Measurements from ENCODE around the gene DTNA. TPM values are rescaled to one million over a fixed set of nuclear protein-coding genes. Genes with fewer than 3 reads are reported as not detected.

DTNA gene
- polyA plus RNA-seq, 1 donor = 12.3 TPM

DNA sequence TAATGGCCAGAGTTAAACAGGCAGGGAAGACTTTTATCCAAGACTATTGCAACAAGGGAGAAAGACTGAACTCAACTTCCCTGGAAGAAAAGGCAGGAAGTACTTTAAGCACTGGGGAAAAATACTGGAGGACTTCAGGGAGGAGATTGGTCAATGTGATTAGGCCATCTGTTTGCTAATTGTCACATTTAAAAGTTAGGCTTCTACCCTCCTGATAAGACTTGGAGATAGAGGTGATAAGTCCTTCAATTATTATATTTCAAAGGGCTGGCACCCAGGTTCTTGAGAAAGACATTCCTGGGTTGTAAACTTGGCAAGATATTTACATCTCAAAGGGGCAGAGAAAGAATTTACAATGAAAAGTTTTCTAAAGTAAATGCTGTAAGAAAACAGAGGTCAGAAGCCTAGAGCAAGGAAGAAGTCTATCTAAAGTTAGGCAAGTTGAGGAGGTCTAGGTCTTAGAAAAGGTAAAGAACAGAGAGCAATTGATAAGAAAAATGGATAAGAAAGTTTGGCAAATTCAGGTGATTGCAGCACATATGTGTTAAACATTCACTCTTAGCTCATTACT lies 48.4 kb downstream of the DTNA start:
- H3K4me1 ChIP-seq (ENCODE audit: control insufficient read depth, insufficient read depth, low read length) = peaks cover 21% of the 10 kb centered on the region
- peak overlapping the region; percentile 2 for H3K27ac ChIP-seq (ENCODE audit: low read length)
- peak; percentile 17 to 63 for DNase-seq
- no peaks in the 10 kb centered on the region for H3K27me3 ChIP-seq (ENCODE audit: control insufficient read depth, insufficient read depth, low read length)
- no peaks in the 10 kb centered on the region for H3K9me3 ChIP-seq (ENCODE audit: control insufficient read depth, low read depth, low read length)
- H3K36me3 ChIP-seq (ENCODE audit: control insufficient read depth, insufficient read depth, low read length) = no peaks in the 10 kb centered on the region
- no peak overlapping the region for H3K4me3 ChIP-seq (ENCODE audit: low read length)

GRCh38 chr18:34760444-34760843 lies 50.3 kb downstream of the DTNA start:
- peaks cover 21% of the 10 kb centered on the region for H3K4me1 ChIP-seq (ENCODE audit: control insufficient read depth, insufficient read depth, low read length)
- WGBS (ENCODE audit: insufficient coverage, low lambda C conversion rate) = 100% methylated on average over 1 of the region's 4 CpGs
- no peak overlapping the region for H3K4me3 ChIP-seq (ENCODE audit: low read length)
- H3K27ac ChIP-seq (ENCODE audit: low read length) = no peak overlapping the region
- no peaks in the 10 kb centered on the region for H3K36me3 ChIP-seq (ENCODE audit: control insufficient read depth, insufficient read depth, low read length)
- no peak for DNase-seq
- H3K9me3 ChIP-seq (ENCODE audit: control insufficient read depth, low read depth, low read length) = no peaks in the 10 kb centered on the region
- no peaks in the 10 kb centered on the region for H3K27me3 ChIP-seq (ENCODE audit: control insufficient read depth, insufficient read depth, low read length)

DNA sequence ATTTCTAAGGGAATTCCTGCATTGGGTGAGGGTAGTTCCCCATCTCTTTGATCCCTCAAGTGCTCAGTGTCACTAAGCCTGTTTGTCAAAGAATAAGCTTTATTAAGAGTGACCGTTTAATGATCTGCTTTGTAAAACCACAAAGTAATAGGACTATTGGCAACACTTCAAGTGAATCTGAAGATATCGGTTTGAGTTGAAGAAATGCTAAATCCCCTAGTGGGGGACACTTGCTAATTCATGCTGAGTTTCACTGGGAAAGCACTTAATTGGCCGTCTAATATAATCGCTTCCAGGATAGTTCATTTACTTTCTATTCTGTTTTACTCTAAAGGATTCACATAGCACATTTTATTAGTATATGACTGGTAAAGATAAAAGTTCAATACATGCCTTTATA lies 54.4 kb downstream of the DTNA start:
- no peak overlapping the region for H3K4me3 ChIP-seq (ENCODE audit: low read length)
- H3K27ac ChIP-seq (ENCODE audit: low read length) = no peak overlapping the region
- no CpG with 5 or more reads among the region's 4 CpGs for WGBS (ENCODE audit: insufficient coverage, low lambda C conversion rate)
- no peak for DNase-seq
- no peaks in the 10 kb centered on the region for H3K27me3 ChIP-seq (ENCODE audit: control insufficient read depth, insufficient read depth, low read length)
- no peaks in the 10 kb centered on the region for H3K36me3 ChIP-seq (ENCODE audit: control insufficient read depth, insufficient read depth, low read length)
- H3K9me3 ChIP-seq (ENCODE audit: control insufficient read depth, low read depth, low read length) = no peaks in the 10 kb centered on the region
- peaks cover 6% of the 10 kb centered on the region for H3K4me1 ChIP-seq (ENCODE audit: control insufficient read depth, insufficient read depth, low read length)

DNA sequence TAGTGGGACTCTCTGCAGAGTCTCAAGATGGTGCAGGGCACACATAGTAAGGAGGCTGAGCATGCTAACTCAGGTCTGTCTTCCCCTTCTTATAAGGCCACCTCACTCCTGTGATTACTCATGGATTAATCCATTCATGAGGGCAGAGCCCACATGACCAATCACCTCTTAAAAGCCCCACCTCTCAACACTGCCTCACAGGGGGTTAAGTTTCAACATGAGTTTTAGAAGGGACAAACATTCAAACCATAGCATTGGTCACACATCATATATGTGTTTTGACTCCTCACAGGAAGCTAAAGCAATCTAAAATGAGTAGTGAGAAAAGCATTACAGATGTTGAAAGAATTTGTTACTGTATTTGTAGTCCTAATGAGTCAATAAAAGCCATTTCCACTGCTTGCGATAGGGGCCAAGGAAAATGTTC lies 57.5 kb downstream of the DTNA start:
- DNase-seq = no peak
- Histone ChIP-seq H3K9me3 (ENCODE audit: control insufficient read depth, low read depth, low read length) (no peaks in the 10 kb centered on the region), H3K4me1 (ENCODE audit: control insufficient read depth, insufficient read depth, low read length) (no peaks in the 10 kb centered on the region), H3K4me3 (ENCODE audit: low read length) (no peak overlapping the region), H3K27me3 (ENCODE audit: control insufficient read depth, insufficient read depth, low read length) (no peaks in the 10 kb centered on the region), H3K36me3 (ENCODE audit: control insufficient read depth, insufficient read depth, low read length) (no peaks in the 10 kb centered on the region), H3K27ac (ENCODE audit: low read length) (no peak overlapping the region)
- WGBS (ENCODE audit: insufficient coverage, low lambda C conversion rate) = no CpG with 5 or more reads among the region's 1 CpG

GRCh38 chr18:34771958-34772357 lies 61.9 kb downstream of the DTNA start:
- Histone ChIP-seq H3K27ac (ENCODE audit: low read length) (no peak overlapping the region), H3K9me3 (ENCODE audit: control insufficient read depth, low read depth, low read length) (no peaks in the 10 kb centered on the region), H3K36me3 (ENCODE audit: control insufficient read depth, insufficient read depth, low read length) (no peaks in the 10 kb centered on the region), H3K4me1 (ENCODE audit: control insufficient read depth, insufficient read depth, low read length) (peaks cover 19% of the 10 kb centered on the region), H3K27me3 (ENCODE audit: control insufficient read depth, insufficient read depth, low read length) (no peaks in the 10 kb centered on the region), H3K4me3 (ENCODE audit: low read length) (no peak overlapping the region)
- no peak for DNase-seq
- 100% methylated on average over 1 of the region's 1 CpG for WGBS (ENCODE audit: insufficient coverage, low lambda C conversion rate)

- Histone ChIP-seq H3K4me1 (ENCODE audit: control insufficient read depth, insufficient read depth, low read length) (peaks cover 19% of the 10 kb centered on the region), H3K4me3 (ENCODE audit: low read length) (no peak overlapping the region), H3K27ac (ENCODE audit: low read length) (no peak overlapping the region), H3K27me3 (ENCODE audit: control insufficient read depth, insufficient read depth, low read length) (no peaks in the 10 kb centered on the region), H3K9me3 (ENCODE audit: control insufficient read depth, low read depth, low read length) (no peaks in the 10 kb centered on the region), H3K36me3 (ENCODE audit: control insufficient read depth, insufficient read depth, low read length) (no peaks in the 10 kb centered on the region)
- peak in 1 of 2 donors; percentile 44 for DNase-seq
- WGBS (ENCODE audit: insufficient coverage, low lambda C conversion rate) = no CpG with 5 or more reads among the region's 2 CpGs
Observed at GRCh38 chr18:34772887-34773286, 62.8 kb downstream of the DTNA start.

DNA sequence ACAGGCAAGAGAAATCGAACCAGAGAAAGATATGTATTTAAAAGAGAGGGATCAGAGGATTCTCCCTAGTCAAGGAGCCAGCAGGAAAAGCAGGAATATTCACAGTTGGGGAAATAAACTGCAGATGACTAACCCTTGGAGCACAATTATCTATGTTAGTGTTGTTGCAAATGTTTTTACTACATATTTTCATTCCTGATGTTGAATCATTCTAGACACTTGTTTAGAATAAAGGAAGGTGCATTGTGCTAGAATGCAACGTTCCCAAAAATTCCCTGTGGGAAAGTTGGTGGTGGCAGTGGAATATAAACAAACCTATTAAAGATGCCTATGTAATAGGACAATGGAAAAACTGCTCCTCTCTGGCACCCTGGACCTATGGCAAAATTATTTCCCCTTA lies 63.3 kb downstream of the DTNA start:
- peaks cover 19% of the 10 kb centered on the region for H3K4me1 ChIP-seq (ENCODE audit: control insufficient read depth, insufficient read depth, low read length)
- no peaks in the 10 kb centered on the region for H3K9me3 ChIP-seq (ENCODE audit: control insufficient read depth, low read depth, low read length)
- H3K27ac ChIP-seq (ENCODE audit: low read length) = no peak overlapping the region
- no peak for DNase-seq
- no peaks in the 10 kb centered on the region for H3K27me3 ChIP-seq (ENCODE audit: control insufficient read depth, insufficient read depth, low read length)
- no peaks in the 10 kb centered on the region for H3K36me3 ChIP-seq (ENCODE audit: control insufficient read depth, insufficient read depth, low read length)
- H3K4me3 ChIP-seq (ENCODE audit: low read length) = no peak overlapping the region
- WGBS (ENCODE audit: insufficient coverage, low lambda C conversion rate) = 89% methylated on average over 1 of the region's 2 CpGs

DNA sequence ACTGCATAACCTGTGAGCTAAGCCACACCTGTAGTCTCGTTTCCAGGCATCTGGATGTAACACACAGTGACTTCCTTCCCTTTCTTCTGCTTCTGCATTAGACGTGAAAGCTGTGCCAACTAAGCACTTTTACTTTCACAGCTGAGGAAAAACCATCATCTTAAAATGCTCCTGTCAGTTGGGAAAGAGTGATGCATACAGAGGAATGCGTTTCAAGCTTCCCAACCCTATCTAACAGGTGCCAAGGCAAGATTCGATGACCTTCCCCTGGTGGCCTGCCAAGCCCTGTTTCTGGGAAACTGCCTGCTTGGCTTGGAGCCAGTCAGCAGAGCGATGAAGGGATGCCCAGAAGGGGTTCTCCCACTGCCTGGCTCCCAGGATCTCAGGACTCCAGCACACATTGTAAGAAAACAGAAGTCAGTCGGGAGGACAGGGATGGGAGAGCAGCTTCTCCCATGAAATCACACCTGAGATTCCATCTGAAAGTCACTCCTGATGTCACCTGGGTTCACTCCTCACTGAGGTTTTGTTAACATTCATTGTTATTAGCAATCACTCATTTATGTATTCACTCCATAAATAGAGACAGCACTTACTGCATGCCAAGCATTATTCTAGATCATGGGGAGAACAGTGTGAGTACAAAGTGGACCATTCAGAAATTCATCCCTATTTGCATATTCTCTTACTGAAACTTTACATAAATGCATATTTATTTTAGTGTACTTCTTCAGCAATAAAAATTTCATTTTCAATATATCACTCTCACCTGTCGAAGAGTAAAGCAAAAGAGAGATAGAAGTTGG lies 64.1 kb downstream of the DTNA start:
- H3K4me1 ChIP-seq (ENCODE audit: control insufficient read depth, insufficient read depth, low read length) = peaks cover 19% of the 10 kb centered on the region
- 100% methylated on average over 1 of the region's 7 CpGs for WGBS (ENCODE audit: insufficient coverage, low lambda C conversion rate)
- H3K4me3 ChIP-seq (ENCODE audit: low read length) = no peak overlapping the region
- no peaks in the 10 kb centered on the region for H3K36me3 ChIP-seq (ENCODE audit: control insufficient read depth, insufficient read depth, low read length)
- DNase-seq = peak in 1 of 2 donors; percentile 37
- no peak overlapping the region for H3K27ac ChIP-seq (ENCODE audit: low read length)
- H3K27me3 ChIP-seq (ENCODE audit: control insufficient read depth, insufficient read depth, low read length) = no peaks in the 10 kb centered on the region
- H3K9me3 ChIP-seq (ENCODE audit: control insufficient read depth, low read depth, low read length) = no peaks in the 10 kb centered on the region

GRCh38 chr18:34775461-34775860 lies 65.4 kb downstream of the DTNA start:
- H3K9me3 ChIP-seq (ENCODE audit: control insufficient read depth, low read depth, low read length) = no peaks in the 10 kb centered on the region
- no peak overlapping the region for H3K4me3 ChIP-seq (ENCODE audit: low read length)
- H3K4me1 ChIP-seq (ENCODE audit: control insufficient read depth, insufficient read depth, low read length) = peaks cover 20% of the 10 kb centered on the region
- peak; percentile 31 to 58 for DNase-seq
- H3K36me3 ChIP-seq (ENCODE audit: control insufficient read depth, insufficient read depth, low read length) = no peaks in the 10 kb centered on the region
- H3K27ac ChIP-seq (ENCODE audit: low read length) = no peak overlapping the region
- 72% methylated on average over 3 of the region's 3 CpGs for WGBS (ENCODE audit: insufficient coverage, low lambda C conversion rate)
- H3K27me3 ChIP-seq (ENCODE audit: control insufficient read depth, insufficient read depth, low read length) = no peaks in the 10 kb centered on the region

DNA sequence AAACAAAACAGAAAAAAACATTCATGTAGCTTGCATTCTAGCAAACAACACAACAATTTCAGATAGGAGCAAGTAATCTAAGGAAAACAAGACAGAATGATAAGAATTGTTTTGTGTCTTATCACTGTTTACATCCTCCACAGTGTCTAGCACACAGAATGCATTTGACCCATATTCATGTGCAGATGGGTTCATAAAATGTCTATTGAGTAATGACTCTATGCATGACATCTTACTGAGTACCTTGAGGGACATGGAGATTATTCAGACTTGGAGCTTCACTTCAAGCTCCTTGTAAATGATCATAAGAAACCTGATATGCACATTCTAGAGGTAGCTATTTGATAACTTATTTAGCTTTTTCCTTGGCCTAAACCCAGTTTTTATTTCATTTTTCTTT lies 69.0 kb downstream of the DTNA start:
- peaks cover 11% of the 10 kb centered on the region for H3K4me1 ChIP-seq (ENCODE audit: control insufficient read depth, insufficient read depth, low read length)
- H3K9me3 ChIP-seq (ENCODE audit: control insufficient read depth, low read depth, low read length) = no peaks in the 10 kb centered on the region
- H3K27ac ChIP-seq (ENCODE audit: low read length) = no peak overlapping the region
- H3K27me3 ChIP-seq (ENCODE audit: control insufficient read depth, insufficient read depth, low read length) = no peaks in the 10 kb centered on the region
- no peaks in the 10 kb centered on the region for H3K36me3 ChIP-seq (ENCODE audit: control insufficient read depth, insufficient read depth, low read length)
- DNase-seq = no peak
- no peak overlapping the region for H3K4me3 ChIP-seq (ENCODE audit: low read length)

- H3K36me3 ChIP-seq (ENCODE audit: control insufficient read depth, insufficient read depth, low read length) = no peaks in the 10 kb centered on the region
- no CpG with 5 or more reads among the region's 2 CpGs for WGBS (ENCODE audit: insufficient coverage, low lambda C conversion rate)
- no peak overlapping the region for H3K4me3 ChIP-seq (ENCODE audit: low read length)
- H3K9me3 ChIP-seq (ENCODE audit: control insufficient read depth, low read depth, low read length) = no peaks in the 10 kb centered on the region
- H3K27ac ChIP-seq (ENCODE audit: low read length) = no peak overlapping the region
- no peaks in the 10 kb centered on the region for H3K27me3 ChIP-seq (ENCODE audit: control insufficient read depth, insufficient read depth, low read length)
- H3K4me1 ChIP-seq (ENCODE audit: control insufficient read depth, insufficient read depth, low read length) = peaks cover 12% of the 10 kb centered on the region
- DNase-seq = peak in 1 of 2 donors; percentile 24
Observed at GRCh38 chr18:34780856-34781255, 70.8 kb downstream of the DTNA start.
